Activated CD4-positive, alpha-beta T cell treated with anti-CD3 and anti-CD28 coated beads, Interleukin-2, Interleukin-6, amounts not matched to agents 100 ng/mL and 50 ng/mL, durations not matched to agents 16 hours and 8 hours (primary cell): ENCODE measurements around the gene NCAPG.

ENCODE experiments used
- DNase-seq: peaks from one replicate; pipeline ENCODE4 v3.0.0-alpha.2; 2020

Gene NCAPG

DNA sequence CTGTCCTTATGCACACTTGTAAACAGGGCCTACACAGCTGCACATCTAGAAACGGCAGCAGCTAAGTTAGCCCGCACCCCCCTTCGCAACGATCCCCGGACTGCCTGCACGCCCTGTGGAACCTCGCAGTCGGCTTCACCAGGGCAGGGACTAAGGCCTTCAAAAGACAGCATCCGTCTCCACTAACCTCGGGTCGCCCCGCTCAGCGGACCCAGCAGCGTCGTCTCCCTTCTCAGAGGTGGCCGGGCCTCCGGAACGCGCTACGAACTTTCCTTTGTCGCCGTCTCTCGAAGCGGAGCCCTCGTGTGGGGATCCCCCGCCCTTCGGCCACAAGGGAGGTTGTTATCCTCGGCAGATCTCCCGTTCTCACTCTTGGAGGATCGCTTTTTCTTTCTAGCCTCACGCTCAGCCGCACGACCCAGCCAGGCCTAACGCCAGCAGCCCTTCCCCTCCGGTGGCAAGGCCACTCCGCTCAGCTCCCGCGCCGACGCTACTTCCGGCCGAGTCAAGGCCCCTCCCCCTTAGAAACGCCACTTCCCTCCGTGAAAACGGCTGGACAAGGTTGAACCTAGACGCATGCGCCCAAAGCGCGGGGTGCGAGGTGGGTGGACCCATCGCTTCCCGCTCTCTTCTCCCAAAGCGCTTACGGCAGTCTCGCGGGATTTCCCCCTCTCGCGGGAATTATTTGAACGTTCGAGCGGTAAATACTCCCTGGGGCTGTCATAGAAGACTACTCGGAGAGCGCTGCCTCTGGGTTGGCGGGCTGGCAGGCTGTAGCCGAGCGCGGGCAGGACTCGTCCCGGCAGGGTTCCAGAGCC, at the start of gene NCAPG, which contains the start of gene DCAF16:
TSS of gene NCAPG (plus strand) at position 720 of the 818 bp plus-strand sequence. CDS start 99 bp downstream, outside the sequence.
TSS of gene DCAF16 (minus strand) at position 498 of the 818 bp plus-strand sequence. CDS start 6,616 bp downstream, outside the sequence.
- DNase-seq = peak; percentile 100

GRCh38 chr4:17761062-17761461, 49.7 kb upstream of the NCAPG start:
- no peak for DNase-seq

GRCh38 chr4:17762726-17763125, 48.1 kb upstream of the NCAPG start:
- no peak for DNase-seq

DNA sequence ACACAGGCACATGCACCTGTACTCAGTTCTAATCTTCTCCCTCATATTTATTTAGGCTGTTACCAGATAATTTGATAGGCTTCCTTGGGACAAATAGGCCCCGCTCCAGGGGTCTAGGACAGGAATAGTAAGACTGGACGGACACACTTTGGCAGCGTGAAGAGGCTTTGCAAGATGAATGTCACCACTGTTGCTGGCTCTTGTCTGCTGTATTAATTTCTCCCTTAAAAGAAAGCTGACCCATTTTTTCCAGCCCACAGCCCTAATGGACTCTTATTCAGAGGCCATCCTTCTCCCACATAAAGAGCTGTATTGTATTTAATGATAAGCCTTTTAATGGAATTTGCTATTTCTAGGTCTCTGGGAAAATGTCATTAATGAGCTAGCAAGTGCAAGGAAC, 47.4 kb upstream of the NCAPG start:
- no peak for DNase-seq

- no peak for DNase-seq
These were observed 46.8 kb upstream of the NCAPG start for GRCh38 chr4:17763931-17764330.

- DNase-seq = no peak
These were observed 45.1 kb upstream of the NCAPG start for GRCh38 chr4:17765514-17766286.

DNA sequence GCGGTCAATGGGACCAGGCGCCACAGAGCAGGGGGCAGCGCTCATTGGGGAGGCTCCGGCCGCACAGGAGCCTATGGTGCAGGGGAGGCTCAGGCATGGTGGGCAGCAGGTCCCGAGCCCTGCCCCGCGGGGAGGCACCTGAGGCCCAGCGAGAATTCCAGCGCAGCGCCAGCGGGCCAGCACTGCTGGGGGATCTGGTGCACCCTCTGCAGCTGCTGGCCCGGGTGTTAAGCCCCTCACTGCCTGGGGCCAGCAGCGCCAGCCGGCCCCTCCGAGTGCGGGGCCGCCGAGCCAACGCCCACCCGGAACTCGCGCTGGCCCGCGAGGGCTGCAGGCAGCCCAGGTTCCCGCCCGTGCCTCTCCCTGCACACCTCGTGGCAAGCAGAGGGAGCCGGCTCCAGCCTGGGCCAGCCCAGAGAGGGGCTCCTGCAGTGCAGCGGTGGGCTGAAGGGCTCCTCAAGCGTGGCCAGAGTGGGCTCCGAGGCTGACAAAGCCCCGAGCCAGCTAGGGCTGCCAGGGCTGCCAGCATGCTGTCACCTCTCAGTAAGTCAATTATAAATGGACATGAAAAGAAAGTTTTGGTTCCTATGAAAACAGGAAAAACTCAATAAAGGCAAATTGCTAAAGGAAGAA, 43.8 kb upstream of the NCAPG start:
- DNase-seq = no peak

DNA sequence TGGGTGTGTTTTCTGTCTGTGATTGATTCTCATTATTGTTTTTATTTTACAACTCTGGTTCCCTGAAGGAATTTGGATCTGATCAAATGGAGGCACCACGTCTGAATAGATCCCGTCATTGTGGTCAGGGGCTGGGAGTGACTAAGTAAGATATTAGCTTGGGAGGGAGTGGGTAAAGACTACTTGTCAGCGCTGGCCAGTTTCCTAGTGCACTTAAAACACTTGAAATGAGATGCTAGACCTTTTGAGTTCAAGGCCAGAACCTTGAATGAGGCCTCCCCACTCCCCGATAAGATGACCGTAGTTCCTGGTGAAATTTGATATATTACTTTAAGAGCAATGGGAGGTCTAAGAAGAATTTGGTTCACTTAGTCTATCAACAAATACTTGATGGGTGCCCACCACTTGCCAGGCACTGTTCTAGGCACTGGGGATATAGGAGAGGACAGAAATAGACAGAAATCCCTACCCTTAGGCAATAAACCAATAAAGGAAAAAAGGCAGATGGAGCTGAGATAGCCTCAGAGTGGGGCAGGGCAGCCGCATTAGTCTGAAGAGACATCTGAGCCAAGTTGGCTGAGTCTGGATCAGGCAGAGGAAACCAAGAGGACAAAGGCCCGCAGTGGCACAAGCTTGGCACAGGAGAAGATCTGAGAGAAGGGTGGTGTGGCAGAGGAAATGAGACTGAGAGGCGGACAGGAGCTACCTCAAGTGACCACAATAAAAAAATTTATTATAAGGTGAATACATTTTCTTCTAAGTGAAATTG, 41.2 kb upstream of the NCAPG start:
- DNase-seq = no peak

DNA sequence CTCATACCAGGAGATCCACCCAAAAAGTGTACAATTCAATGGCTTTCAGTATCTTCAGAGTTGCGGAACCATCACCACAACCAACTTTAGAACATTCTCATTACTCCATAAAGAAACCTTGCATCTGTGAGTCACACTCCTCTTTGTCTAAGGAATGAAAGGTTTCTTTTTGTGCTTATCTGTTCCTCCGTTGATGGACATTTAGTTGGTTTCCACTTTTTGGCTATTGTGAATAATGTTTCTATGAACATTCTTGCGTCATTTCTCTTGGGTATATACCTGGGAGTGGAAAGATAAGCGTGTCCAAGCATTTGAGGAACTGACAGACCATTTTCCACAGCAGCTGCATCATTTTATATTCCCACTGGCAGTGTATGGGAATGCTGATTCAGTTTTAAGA, 39.9 kb upstream of the NCAPG start:
- DNase-seq = no peak

DNA sequence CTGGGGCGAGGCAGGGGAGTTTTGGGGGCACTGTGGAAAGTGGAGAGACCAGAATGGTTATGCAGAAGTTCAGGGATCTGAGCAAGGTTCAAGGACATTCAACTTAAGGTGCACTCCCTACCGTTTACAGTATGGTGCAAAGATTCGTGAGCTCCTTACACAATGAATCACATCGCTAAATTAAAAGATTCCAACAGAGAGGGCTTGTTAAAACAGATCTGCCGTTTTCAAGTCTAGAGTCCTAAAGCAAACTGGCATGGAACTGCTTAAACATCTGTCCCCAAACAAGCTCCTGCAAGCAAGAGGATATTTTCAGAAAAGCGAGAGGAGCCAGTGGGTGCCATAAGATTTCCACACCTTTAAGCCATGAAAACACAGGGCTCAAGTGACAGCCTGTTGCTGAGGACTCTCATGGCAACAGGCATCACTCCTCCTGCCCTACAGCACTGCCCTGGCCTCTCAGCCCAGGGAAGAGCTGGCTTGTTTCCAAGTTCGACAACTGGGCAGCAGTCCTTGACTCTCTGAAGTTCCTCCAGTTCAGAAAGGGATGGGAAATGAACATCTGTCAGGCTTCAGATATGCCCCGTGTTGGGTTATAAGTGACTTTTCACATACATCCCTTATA, 39.4 kb upstream of the NCAPG start:
- DNase-seq = no peak

- no peak for DNase-seq
These were observed 37.6 kb upstream of the NCAPG start for GRCh38 chr4:17773135-17773698.

DNA sequence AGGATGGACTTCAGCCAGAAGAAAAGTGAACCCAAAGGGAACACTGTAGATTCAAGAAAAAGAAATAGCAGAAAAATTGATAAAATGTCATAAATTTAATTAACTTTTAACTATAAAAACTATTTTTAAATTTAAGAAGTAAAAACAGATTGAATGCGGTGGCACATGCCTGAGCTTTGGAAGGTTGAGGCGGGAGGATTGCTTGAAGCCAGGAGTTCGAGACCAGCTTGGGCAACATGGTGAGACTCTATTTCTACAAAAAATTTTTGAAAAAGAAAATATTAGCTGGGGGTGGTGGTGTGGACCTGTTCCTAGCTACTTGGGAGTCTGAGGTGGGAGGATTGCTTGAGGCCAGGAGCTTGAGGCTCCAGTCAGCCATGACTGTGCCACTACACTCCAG, 32.3 kb upstream of the NCAPG start:
- DNase-seq = no peak

GRCh38 chr4:17780501-17781299, 30.1 kb upstream of the NCAPG start:
- DNase-seq = no peak

GRCh38 chr4:17781300-17782287, 29.2 kb upstream of the NCAPG start, which contains the start of gene FAM184B:
TSS of gene FAM184B (minus strand) at chr4:17781621. CDS start at chr4:17781299, 322 bp downstream.
- DNase-seq = no peak

GRCh38 chr4:17785858-17786257, 24.9 kb upstream of the NCAPG start:
- no peak for DNase-seq

DNA sequence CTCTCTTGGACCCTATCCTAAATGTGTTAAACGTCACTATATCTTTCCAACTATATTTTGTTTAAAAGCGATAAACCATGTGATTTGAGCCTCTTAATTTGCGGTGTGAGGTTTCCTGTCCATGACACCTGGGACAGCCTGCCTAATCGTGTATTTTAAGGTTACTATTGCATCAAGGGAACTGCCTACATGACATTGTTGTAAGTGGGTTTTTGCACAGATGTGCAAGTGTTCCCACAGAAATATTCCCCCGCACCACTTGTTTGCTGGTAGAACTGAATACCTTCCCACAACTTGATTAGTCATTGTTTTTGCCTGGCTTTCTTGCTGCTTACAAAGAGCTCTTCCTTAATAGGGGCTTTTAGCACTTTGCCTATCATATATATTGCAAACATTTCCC, 24.2 kb upstream of the NCAPG start:
- no peak for DNase-seq

DNA sequence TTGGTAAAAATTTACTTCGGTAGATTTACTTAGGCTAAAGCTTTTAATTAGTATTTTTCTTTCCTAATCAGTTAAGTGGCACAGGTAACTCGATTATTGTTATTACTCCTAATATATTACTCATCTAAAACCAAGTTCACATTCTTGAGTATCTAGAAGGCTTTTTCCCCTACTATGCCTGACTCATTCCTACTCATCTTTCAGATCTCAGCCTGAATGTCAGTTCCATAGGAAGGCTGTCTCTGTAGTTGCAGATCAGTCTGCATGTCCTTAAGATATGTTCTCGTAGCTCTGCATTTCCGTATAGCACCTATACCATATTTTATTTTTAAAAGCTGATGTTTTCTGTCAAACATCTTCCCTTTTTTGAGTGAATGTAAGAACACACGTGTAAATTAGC, 23.5 kb upstream of the NCAPG start:
- no peak for DNase-seq

DNA sequence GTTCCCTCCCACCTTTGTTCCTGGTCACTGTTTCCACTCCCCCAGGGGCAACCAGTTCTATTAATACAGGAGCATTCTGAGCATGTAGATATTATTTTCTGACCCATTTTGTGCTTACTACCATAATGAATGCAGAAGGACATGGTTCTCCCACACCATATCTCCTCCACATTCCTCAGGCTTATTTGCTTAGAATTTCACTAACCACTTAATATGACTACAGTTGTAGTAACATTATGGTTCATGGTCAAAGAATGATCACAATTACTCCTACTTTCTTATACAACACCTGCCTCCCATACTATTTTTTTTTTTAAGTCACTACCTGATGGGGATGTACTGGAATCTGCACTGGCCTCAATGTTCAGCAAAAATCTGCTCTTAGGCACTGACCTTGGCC, 21.8 kb upstream of the NCAPG start:
- DNase-seq = no peak

DNA sequence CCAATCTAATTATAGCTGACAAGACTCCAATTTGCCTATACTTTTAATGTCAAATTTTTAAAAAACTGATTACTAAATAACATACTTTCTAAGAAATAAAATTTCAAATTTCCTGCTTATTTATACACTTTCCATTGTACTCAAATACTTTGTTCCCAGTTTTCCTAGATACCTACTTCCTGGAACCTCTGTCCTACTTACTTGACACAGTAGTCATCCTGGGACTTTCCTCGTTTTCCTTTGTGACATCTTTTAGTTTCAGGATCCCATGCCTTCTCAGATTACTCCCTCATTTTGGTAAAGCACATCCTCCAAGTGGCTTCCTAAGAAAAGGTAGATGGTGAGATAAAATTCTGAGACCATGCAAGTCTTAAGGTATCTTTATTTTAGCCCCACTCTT, 16.0 kb upstream of the NCAPG start:
- DNase-seq = no peak

- peak; percentile 21 for DNase-seq
These were observed 13.0 kb upstream of the NCAPG start for GRCh38 chr4:17797808-17798207.
